Hypothalamus (tissue), 51 donors: ENCODE results near the gene SLC4A11.

Experiments used
- DNase-seq, 51 donors: peaks; one replicate each; lab custom pipeline; 2025; lab: John Stamatoyannopoulos, UW

Gene SLC4A11

GRCh38 chr20:3247638-3248037 lies 8.6 kb upstream of the SLC4A11 start:
- no peak for DNase-seq

- DNase-seq: no peak
Observed at GRCh38 chr20:3246682-3247081, 7.7 kb upstream of the SLC4A11 start.

- DNase-seq: no peak
Observed at GRCh38 chr20:3245711-3246110, 6.7 kb upstream of the SLC4A11 start.

- no peak for DNase-seq
Observed at GRCh38 chr20:3245156-3245555, 6.2 kb upstream of the SLC4A11 start.

GRCh38 chr20:3244613-3245012 lies 5.6 kb upstream of the SLC4A11 start:
- no peak for DNase-seq

- DNase-seq: no peak
Observed at GRCh38 chr20:3243718-3244358, 4.8 kb upstream of the SLC4A11 start.

- no peak for DNase-seq
Observed at GRCh38 chr20:3242172-3242692, 3.2 kb upstream of the SLC4A11 start.

- DNase-seq: no peak
Observed at GRCh38 chr20:3240776-3241363, 1.9 kb upstream of the SLC4A11 start.

GRCh38 chr20:3239867-3240775 lies 1.1 kb upstream of the SLC4A11 start:
- no peak for DNase-seq

GRCh38 chr20:3238616-3239025 lies 369 bp downstream of the SLC4A11 start:
- no peak for DNase-seq

GRCh38 chr20:3237958-3238615 lies 903 bp downstream of the SLC4A11 start:
- DNase-seq: no peak

GRCh38 chr20:3237011-3237957 lies 1.7 kb downstream of the SLC4A11 start:
- DNase-seq: no peak

GRCh38 chr20:3235666-3236324 lies 3.2 kb downstream of the SLC4A11 start:
- DNase-seq: no peak

GRCh38 chr20:3233991-3234498 lies 4.9 kb downstream of the SLC4A11 start:
- no peak for DNase-seq

- DNase-seq: no peak
Observed at GRCh38 chr20:3233131-3233990, 5.6 kb downstream of the SLC4A11 start.

GRCh38 chr20:3231889-3232588 lies 7.0 kb downstream of the SLC4A11 start:
- DNase-seq: no peak

GRCh38 chr20:3231116-3231515 lies 7.9 kb downstream of the SLC4A11 start:
- DNase-seq: no peak
